Epidermal melanocyte (primary cell): ENCODE data around the gene ST3GAL4.
"Not testable (repeated sequence)": the region's sequence is repeated elsewhere in the genome, so short reads cannot be mapped to it uniquely, and the experiment has no call there.

ENCODE experiments used
- DNase-seq: peaks from one replicate; pipeline ENCODE4 v3.0.0; 2011; ENCODE audit warnings: low spot score; ENCODE audit not compliant: insufficient read length

The ST3GAL4 gene

DNA sequence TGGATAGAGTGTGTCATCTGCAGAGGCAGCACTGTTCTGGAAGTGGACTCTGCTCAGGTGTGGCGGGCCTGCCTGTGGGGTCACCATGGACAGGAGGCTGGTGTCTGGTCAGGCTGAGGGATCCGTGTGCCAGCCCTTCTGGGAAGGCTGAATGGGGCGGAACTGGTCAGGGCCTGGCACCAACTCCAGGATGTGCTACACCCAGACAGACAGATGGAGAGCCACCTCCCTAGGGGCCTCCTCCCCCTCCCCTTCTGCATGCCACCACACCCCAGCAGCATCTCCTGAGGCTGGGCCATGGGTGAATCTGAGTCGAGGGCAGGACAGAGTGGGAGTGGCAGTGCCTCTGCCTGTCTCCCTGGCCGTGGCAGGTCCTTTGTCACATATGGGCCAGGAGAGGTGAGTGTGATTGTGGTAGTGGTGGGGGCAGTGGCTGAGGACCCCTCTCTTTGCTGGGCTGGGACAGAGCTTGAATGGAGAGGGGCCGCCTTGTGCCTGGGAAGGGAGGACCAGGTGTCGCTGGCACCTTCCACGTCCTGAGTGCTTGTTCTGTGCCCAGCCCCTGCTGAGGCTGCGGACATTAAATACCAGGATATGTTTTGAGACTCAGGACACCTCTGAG, 29.1 kb downstream of the ST3GAL4 start:
- DNase-seq: no peak

DNA sequence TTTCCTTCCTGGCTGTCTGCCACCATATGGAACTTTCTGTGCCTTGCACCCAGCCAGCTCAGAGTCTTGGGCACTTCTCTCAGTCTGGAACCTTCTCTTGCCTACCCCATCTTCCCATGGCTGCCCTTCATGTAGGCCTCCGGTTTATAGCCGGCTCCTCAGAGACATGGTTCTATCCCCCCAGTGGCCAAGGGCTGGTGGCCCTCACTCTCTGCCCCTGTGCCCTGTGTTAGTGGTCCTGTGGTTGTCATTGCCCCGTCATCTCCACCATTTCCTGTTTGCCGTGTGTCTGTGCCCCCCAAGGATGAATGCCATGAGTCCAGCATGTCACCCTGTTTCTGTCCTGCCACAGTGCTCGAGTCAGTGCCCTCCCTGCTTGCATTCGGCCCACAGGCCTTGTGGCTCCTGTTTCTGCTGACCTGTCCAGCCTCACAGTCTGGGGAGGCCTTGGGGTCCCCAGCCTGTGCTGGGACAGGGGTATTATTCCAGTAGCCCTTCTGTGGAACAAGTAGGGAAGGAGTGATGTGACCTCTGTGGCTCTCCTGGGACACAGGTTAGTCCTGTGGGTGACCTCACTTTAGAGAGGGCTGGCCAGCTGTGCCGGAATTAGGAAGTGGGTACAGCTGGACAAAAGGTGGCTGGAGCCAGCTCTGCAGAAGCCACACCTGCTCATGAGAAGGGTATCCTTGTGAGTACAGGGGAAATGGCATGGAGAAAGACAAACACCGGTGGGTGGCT, 30.7 kb downstream of the ST3GAL4 start:
- DNase-seq: no peak

DNA sequence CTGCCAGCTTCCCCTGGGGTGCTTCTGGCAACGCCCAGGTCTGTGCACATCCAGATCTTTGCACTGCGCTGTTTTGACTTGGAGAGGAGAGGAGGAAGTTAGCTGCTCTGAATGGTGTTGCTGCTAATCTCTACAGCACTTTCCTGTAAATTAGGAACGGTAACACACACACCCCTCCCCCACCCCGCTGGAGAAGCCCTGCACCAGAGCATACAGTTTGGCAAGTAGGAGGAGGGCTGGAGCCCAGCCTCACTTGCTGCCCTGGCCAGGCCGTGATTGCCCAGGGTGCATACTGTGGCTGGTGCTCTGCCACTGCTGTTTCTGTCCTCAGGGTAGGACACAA, 31.2 kb downstream of the ST3GAL4 start:
- not testable (repeated sequence) for DNase-seq

DNA sequence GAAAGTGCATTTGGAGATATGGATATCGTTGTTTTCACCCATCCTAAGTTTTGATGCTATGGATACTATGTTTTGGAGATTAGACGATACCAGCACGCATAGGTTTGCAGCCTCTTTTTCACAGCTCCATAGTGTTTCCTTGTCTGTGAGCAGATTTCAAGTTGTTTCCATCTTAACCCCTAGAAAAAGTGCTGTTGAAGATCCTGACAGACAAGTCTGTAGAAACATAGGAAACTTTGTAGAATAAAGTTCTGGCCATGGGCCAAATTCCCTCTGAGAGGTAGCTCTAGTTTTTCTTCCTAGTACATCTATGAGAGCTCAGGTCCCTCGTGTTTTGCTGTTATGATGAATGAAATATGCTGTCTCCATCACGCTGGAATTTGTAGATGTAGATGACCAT, 32.4 kb downstream of the ST3GAL4 start:
- DNase-seq: no peak

DNA sequence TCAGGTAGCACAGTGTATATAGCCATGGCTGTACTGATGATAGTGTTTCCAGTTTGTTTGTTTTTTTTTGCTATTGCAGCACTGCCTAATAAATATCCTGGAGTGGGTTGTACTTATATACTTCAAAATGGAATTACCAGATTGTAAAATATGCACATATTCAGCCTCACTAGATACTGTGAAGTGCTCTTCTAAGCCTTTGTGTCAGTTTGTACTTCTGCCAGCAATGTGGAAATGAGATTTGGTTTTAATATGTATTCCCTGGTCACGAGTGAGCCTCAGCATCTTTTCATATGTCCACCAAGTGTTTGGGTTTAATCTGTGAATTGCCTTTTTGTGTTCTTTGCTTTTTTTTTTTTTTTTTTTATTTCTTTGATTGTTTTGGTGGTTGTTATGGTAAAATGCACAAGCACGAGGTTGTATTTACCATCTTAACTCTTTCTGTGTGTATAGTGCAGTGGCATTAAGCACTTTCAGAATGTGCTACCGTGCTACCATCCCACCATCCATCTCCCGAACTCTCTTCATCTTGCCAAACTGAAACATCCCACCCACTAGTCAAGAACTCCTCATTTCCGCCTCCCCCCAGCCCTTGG, 34.9 kb downstream of the ST3GAL4 start:
- no peak for DNase-seq

- DNase-seq: no peak
Measured at GRCh38 chr11:126391286-126391954, 35.9 kb downstream of the ST3GAL4 start.

DNA sequence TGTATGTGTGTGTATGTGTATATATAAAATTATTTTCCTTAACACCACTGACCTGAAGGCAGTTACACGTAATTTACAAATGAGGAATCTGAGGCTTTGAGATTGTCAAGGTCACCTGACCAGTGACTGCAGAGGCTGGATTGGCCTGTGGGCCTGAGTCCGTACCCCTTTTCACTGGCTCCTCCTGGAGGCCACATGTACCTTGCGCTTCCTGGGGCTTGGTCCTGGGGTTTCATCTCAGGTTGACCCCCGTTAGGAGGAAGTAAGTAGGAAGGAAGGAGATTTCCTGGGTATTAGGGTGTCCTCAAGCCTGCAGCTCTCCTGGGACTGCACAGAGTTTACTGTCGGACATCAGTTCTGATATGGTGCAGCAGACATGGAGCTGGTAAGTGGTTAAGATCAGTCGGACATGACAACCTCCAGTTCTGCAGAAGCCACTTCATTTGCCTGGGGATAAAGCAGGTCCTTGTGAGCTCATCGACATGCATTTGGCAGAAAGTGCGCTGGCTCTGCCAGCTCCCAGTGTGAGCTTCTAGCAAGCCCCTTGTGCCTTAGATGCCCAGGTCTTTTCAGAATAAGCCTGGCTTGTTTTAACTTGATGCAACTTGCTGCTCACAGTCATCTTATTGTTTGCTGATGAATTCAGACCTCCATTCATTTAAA, 36.6 kb downstream of the ST3GAL4 start:
- no peak for DNase-seq

DNA sequence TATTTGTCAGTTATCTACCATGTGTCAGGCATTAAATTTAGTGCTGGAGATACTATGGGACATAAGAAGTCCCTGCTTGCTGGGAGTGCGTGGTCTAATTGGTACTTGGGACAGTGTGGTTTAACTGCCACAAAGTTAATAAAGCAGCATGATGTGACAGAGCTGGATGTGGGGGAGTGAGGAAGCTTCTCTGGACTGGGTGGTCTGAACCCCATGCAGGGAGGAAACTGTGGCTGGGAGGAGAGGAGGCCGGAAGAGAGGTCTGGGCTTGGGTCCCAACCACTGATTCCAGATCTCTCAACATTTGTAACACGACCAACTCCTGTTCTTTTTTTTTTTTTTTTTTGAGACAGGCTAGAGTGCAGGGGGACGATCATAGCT, 37.1 kb downstream of the ST3GAL4 start:
- no peak for DNase-seq

GRCh38 chr11:126393143-126393542, 37.7 kb downstream of the ST3GAL4 start:
- no peak for DNase-seq

GRCh38 chr11:126394036-126394435, 38.5 kb downstream of the ST3GAL4 start:
- no peak for DNase-seq

- DNase-seq: not testable (repeated sequence)
Measured at GRCh38 chr11:126394634-126395072, 39.2 kb downstream of the ST3GAL4 start.

- not testable (repeated sequence) for DNase-seq
Measured at GRCh38 chr11:126395784-126396183, 40.3 kb downstream of the ST3GAL4 start.

DNA sequence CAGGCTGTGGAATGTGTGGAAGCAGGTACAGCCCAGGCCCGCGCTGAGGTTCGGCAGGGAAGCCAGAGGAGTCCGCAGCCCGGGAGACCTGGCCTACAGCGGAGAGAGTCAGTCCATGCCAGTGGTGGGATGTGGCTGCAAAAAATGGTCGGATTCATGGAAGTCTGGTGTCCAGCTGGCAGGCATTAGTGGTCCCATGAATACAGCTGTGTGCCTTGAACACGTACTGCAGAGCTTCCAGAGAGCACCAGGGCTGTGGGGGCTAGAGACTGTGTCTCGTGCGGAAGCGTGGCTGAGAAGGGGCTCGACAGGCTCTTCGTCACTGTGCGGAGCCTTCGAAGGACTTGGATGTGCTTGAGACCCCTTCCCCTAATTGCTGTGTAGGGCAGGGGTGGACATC, 40.8 kb downstream of the ST3GAL4 start:
- DNase-seq: not testable (repeated sequence)

GRCh38 chr11:126396965-126397364, 41.5 kb downstream of the ST3GAL4 start:
- no peak for DNase-seq

GRCh38 chr11:126398296-126398695, 42.8 kb downstream of the ST3GAL4 start:
- no peak for DNase-seq

DNA sequence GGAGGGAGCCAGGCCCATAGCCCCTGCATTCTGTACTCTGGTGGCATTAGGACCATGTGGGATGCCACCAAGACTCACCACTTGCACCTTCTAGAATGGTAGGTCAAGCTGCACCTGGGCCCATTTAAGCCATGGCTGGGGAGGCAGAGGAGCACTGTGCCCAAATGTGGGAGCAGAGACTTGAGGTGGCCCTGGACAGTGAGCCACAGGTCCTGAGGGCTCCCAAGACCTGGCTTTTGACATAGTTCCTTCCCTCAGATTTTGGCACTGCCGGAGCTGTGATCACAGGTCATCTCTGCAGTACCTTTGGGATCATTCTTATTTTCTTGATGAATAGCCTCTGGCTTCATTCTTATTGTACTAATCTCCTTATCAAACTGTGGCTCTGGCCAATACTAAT, 43.2 kb downstream of the ST3GAL4 start:
- DNase-seq: no peak

- no peak for DNase-seq
Measured at GRCh38 chr11:126400019-126400418, 44.5 kb downstream of the ST3GAL4 start.

GRCh38 chr11:126400479-126400878, 45.0 kb downstream of the ST3GAL4 start:
- no peak for DNase-seq

DNA sequence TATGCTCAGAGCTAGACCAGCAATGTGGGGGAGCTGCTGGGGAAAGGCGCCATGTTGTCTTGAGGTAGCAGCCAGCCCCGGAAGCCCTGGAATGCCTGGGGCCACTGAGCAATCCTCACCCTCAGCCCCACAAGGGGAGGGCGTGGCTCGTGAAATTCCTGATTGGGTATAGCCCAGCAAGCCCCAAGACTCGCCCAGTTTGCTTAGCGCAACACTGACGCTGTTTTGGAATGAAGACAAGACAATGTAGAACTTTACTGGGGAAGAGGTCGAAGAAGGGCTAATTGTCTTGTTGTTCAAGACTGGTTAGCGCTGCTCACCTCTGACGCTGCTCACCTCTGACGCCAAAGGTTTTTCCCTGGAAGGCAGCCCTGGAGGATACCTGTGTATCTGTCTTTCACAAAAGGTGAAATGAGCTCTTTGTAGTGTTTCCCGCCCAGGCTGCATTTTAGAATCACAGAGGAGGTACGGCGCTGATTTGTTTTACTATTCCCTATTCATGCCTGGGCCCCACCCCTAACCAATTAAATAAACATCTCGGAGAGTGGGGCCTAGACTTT, 47.6 kb downstream of the ST3GAL4 start:
- no peak for DNase-seq

GRCh38 chr11:126403658-126404057, 48.2 kb downstream of the ST3GAL4 start:
- DNase-seq: no peak

GRCh38 chr11:126404367-126404766, 48.9 kb downstream of the ST3GAL4 start:
- DNase-seq: no peak
